MM.1S (cell line): Measurements from ENCODE around the gene TRPC6.

Source experiments
- CTCF ChIP-seq: fragments of 300-600 bp; sonication (generic); IDR thresholded peaks from 2 replicates; pipeline ENCODE4 v1.5.1; 2016; ENCODE audit warnings: antibody characterized with exemption, low read length, mixed read lengths
- EZH2 ChIP-seq: fragments of 300-600 bp; sonication (generic); optimal IDR thresholded peaks from 2 replicates; pipeline ENCODE3; 2017; ENCODE audit warnings: low read depth, mild to moderate bottlenecking, antibody characterized with exemption, low read length, mixed read lengths
- EZH2phosphoT487 ChIP-seq: fragments of 300-600 bp; sonication (generic); IDR thresholded peaks from 2 replicates; pipeline ENCODE4 v1.6.1; 2018; ENCODE audit warnings: antibody characterized with exemption, low read length

GRCh38 chr11:101510591-101510990 lies 73.2 kb downstream of the TRPC6 start:
- no peak for TF ChIP-seq CTCF
- no peak for TF ChIP-seq EZH2
- no peak for TF ChIP-seq EZH2phosphoT487
